ENCODE data around the gene PID1. TPM values are rescaled to one million over a fixed set of nuclear protein-coding genes. Genes with fewer than 3 reads are reported as not detected.

The PID1 gene
- polyA plus RNA-seq, 4 donors, result 4.8 to 8.9 (median 7.3) TPM

DNA sequence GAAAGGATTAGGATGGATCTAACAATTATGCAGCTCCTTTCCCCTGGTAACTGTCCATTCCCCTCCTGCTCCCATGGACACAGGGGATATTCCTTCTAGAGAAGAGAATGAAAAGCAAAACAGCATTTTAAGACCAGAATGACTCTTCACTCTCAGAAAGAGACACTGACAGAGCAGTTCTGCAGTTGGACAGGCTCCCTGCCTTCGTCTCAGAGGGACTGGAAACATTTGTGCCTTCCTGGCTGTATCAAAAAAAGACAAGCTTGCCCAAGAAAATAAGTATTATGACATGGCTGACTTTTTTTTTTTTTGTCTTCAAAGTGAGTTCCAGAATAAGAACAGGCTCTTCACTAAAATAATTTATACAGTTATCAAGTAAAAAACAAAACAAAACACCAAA lies 9.5 kb downstream of the PID1 start:
- no peak for DNase-seq (ENCODE audit: low read depth in 4 of 4, low spot score in 2 of 4)

DNA sequence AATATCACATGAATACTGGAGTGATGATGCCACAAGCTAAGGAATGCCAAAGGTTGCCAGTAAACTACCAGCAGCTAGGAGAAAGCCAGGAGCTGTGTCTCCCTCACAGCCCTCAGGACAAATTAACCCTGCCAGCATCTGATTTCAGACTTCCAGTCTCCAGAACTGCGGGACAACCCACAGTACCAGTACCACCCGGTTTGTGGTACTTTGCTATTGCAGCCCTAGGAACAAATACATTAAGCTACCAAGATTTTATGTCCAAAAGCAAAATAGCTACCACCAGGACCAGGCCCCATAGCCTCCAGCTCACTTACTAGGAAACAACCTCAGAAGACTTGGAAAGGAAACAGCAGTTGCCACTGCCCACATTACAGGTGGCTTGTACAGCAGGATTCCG lies 10.0 kb downstream of the PID1 start:
- no peak for DNase-seq (ENCODE audit: low read depth in 4 of 4, low spot score in 2 of 4)

DNA sequence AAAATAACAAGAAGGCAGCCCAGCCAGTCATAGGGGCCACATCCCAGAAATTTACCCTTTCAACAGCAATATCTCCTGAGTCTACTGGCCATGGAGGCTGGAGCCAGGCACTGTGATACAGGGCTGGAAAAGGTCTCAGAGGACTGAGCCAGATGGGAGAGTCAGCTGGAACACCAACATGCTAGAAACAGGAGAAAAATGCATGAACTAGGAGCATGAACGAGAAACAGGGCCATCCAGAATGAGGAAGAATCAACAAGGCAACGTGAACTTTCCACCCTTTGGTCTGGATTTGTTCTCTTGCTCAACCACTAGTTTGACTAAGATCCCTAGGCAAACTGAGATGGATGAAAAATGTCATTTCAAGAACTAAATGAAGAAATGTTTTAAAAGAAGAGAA lies 13.1 kb downstream of the PID1 start:
- DNase-seq (ENCODE audit: low read depth in 4 of 4, low spot score in 2 of 4), result no peak

DNA sequence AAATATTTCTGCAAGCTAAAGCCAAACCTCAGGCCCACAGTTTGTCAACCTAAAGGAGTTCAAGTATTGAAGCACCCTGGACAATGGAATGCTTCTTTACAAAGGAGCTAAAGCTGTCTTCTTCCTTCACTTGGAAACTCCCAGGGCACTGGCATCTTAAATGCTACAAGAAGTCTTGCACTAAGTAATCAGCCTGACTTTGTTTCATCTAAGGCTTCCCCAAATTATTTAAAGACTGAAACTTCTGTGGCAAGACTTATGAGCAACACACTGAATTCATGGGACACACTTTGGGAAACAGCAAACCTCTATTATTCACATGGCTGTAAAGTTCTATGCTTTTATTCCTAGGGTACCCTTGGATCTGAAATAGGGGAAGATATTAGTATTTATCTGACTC lies 14.7 kb downstream of the PID1 start:
- DNase-seq (ENCODE audit: low read depth in 4 of 4, low spot score in 2 of 4), result no peak

DNA sequence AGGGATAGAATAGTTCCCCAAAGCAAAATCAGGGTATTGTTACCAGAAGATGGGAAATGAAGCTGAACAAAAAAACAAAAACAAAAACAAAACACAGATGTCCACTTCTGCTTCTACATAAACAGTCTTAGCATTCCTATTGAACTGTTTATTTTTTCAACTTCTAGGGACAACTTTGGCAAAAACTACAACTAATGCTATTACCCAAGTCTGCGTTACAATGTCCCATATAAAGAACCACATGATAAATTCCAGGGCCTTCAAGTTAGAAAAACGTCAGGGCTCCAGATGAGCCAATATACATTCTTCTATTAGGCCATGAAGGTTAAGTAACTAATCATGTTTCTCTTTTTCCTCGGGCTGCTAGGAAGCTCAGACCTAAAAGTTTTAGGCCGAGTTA lies 16.9 kb downstream of the PID1 start:
- DNase-seq (ENCODE audit: low read depth in 4 of 4, low spot score in 2 of 4), result no peak

DNA sequence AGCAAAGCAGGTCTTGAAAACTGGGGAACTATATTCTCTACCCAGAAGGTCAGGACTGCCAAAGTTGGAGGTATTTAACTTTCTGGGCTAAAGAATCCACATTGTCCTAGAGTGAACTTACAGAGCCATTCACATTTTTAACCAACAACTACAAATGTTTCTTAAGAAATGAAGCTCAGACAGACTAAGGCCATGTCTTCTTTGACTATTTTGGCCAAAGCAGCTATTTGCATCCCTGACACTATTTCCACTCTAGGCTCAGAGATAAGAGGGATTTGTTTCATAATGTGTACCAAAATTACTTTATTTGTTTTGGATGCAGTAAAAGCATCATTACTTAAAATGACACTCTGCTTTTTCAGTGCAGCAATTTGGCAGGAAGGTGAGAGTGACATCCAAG lies 18.1 kb downstream of the PID1 start:
- DNase-seq (ENCODE audit: low read depth in 4 of 4, low spot score in 2 of 4), result no peak

DNA sequence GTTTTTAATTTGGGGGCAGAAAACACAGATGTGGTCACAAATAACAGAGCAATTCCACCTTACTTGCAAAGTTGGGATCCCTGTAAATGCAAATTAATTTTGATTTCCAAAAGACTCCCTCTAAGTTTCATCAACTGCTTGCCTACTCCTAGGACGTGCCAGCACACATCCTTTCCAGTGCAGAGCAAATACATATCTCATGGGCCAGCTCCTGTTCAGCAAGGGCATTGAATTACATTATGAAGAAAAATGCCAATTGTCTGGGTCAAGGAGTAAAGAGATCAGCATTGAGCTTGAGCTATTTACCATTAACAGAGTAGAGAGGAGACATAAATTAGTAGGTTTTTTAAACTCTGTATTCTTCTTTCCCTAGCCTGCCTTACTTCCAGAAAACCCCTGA lies 18.8 kb downstream of the PID1 start:
- DNase-seq (ENCODE audit: low read depth in 4 of 4, low spot score in 2 of 4), result no peak

DNA sequence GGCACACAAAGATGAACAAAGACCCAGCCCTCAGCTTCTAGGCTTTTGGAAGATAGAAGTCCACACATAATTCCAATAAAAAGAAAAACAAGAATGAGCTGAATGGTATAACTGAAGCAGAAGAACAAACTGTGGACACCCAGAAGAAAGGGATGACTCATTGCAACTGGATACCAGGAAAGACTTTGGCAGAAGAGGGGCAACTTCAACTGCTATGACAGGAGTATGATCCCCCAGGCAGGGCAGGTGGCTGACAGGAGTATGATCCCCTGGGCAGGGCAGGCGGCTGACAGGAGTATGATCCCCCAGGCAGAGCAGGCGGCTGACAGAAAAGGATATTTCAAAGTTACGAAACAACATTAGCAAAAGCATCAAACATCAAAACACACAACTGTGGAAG lies 21.6 kb downstream of the PID1 start:
- no peak for DNase-seq (ENCODE audit: low read depth in 4 of 4, low spot score in 2 of 4)

DNA sequence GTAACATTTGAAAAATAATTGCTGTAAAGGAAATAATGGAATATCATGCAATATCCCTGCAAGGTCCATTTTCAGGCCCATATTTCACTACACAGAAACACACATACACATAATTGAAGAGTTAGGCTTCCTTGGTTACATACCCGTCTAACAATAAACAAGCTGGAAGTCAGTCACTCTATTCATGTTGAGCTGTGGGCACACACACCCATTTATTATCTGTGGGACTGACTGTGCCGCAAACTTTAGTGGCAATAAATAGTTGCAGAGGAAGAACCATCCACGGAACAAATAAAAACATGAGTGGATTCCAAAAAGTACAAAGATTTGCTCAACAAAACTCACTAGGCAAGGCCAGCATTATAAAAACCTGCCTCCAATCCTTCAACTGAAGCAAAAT lies 24.8 kb downstream of the PID1 start:
- no peak for DNase-seq (ENCODE audit: low read depth in 4 of 4, low spot score in 2 of 4)

DNA sequence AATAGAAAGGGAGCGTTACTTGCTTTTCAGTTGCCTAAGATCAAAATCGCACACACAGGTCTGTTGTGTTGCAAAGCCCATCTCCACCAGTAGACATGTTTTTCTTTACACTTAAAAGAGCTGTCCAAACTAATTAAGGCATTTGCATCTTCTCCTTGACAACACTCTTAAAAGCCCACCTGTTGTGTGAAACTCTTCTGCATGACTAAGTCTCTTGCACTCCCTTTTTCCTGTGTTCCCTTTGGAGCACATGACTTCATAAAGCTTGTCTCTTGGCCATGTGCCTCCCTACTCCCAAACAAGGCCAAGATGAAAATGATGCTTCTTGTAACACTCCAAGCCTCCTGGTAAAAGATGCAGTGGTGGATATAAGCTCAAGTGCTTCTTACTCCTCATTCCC lies 26.1 kb downstream of the PID1 start:
- DNase-seq (ENCODE audit: low read depth in 4 of 4, low spot score in 2 of 4), result no peak

DNA sequence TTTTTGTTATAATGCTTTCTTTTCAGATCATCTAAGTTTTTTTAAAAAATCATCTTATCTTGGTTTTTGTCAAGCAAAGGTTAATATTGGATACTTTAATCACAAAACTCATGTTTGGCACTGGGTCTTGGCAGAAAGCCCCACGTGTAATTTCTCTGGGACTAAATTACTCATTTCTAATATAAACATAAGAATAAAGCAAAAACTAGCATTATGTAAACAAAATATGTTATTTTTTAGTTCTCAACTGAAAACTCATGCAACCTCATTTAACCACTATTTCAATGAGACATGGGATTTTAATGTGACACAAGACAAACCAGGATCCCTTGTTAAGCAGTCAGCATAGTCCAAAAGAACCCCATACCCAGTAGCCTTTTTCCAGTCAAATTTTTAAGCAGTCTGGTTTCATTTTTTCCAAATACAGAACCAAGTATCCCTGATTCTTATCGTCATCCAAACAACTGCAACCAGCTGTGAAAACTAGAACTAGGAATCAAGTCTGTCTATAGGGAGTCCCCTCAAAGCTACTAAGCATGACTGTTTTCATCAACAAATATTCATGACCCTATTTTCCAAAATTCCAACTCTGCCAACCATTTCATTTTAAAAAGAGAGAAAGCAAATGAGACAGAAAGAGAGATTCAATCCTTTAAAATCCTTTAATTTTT lies 27.1 kb downstream of the PID1 start:
- DNase-seq (ENCODE audit: low read depth in 4 of 4, low spot score in 2 of 4), result no peak

DNA sequence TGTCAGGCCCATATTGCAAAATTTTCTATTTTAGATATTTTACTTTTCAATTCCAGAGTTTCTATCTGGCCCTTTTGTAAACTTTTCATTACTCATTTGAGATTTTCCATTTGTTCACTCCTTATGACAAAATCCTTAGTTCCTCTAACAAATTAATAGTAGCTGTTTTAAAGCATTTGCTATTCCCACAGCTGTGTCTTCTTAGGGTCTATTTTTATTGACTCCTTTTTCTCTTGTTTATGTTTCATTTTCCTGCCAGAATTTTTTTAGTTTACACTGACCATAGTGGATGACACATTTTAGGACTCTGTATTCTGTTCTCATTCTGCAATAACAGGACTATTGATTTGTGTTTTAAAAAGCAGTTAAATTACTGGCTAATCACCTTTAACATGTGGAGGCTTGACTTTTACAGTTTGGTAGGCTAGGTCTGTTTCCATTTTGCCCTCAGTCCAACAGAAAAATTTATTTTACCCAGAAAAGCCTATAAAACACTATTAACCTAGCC lies 30.0 kb downstream of the PID1 start:
- no peak for DNase-seq (ENCODE audit: low read depth in 4 of 4, low spot score in 2 of 4)

DNA sequence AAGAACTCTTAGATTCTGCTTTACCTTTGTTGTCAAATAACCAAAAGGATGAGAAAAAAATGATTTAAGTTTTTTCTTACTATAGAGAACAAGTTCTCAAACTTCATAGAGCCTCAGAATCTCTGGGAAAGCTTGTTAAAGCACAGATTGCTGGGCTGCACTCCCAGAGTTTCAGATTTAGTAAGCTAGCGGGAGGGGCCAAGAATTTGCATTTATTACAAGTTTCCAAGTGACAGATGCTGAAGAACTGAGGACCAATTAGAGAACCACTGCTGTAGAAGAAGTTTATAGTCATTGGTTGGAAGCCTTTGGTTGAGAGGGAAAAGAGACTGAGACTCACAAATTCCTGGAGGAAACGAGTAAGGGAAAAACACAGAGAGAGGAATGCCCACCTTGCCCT lies 32.1 kb downstream of the PID1 start:
- DNase-seq (ENCODE audit: low read depth in 4 of 4, low spot score in 2 of 4), result no peak

DNA sequence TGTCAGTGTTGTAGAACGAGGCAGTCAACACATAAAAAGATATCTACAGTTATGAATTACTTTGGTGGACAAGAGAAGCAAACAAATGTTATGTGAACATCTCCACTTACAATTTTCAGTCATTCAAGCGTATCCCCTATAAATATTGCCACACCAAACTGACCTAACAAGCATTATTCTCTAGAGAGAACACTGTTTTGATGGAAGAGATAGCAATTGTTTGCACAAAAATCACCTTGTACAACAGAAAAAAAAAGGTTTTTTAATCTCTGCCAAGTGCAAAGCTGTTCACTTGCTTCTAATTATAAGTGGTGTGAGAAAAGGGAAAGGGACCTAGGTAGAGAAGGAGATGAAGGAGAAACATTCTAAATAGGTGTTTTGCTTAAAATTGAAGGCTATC lies 33.8 kb downstream of the PID1 start:
- no peak for DNase-seq (ENCODE audit: low read depth in 4 of 4, low spot score in 2 of 4)

DNA sequence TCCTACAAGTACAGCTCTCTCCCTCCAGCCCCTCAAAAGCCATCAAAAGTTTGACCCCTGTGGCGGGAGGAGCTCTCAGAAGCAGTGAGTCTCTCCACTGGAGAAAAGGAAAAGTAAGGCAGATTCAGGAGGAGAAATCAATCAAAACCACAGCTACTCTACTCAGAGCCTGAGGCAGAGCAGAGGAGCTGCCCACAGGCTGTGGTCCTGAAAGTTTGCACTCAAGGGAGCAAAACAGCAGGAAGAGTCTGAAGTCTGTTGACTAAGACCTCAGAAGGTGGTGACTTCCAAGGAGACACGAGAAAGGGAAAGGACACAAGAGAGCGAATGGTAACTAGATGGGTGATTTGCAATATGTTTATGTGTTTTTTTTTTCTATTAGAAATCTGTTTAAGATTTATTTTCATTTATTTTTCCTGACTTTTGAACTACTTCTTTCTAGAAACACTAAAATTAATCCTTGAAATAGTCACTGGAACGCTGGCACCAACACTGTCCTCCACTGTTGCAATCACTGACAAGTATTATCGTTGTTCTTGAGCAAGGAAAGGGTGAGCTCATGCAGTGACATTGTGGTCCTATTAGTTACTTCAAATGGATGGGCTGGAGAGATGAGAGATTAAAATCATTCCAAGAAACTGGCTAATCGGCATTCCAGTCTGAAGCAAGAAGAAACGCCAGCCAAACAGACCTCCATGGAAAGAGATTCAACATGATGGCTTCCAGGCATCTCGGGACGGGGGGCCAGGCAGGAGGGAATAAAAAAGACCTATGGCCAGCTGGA lies 35.8 kb downstream of the PID1 start:
- DNase-seq (ENCODE audit: low read depth in 4 of 4, low spot score in 2 of 4), result no peak

DNA sequence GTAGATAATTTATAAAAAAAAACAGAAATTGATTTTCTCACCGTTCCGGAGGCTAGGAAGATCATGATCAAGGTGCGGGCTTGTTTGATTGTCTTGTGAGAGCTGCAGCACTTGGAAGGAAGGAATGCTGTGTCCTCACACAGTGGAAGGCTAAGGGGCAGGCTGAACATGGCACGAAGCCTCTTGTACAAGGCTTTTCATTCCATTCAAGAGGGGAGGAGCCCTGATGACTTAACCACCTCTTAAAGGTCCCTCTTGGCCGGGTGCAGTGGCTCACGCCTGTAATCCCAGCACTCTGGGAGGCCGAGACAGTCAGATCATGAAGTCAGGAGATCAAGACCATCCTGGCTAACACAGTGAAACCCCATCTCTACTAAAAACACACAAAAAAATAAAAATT lies 39.2 kb downstream of the PID1 start:
- DNase-seq (ENCODE audit: low read depth in 4 of 4, low spot score in 2 of 4), result no peak

DNA sequence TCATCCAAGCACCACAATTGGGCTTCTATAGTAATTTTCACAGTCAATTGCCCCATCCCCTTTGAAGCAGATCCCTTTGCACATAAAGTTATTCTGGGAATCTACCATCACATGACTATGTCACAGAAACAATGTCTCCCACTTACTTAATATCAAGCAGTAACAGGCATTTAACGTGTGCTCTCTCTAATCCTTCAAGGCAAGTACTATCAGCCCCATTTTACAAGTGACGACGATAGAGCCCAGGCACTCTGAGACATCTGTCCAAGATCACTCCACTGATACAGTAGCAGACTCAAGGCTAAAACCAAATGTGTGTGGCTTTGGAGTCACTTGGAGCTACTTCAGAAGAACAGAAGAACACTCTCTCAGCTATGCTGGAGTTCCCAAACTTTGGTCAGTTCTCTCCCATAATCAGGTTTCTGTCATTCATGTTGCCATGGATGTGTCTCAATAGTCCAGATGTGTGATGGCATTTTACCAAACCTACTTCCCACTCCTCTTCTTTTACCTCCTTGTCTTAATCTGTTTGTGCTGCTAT lies 39.7 kb downstream of the PID1 start:
- DNase-seq (ENCODE audit: low read depth in 4 of 4, low spot score in 2 of 4), result no peak

DNA sequence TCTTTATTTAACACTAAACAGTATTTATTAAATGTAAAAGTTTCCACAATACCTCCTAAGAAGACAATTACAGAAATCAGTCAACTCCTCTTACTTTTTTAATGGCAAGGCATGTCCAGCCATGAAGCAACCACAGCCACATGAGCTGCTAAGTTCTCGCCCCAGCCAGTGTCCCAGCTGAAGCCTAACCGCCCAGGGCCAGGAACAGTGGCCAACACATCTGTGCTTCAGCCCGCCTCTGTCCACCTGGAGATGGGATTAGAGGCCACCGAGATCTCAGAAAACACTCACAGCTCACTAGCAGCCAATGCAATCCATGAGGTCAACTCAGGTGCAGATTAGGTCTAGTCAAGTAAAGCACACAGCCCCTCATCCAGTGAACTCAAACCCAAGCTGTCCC lies 40.2 kb downstream of the PID1 start:
- DNase-seq (ENCODE audit: low read depth in 4 of 4, low spot score in 2 of 4), result no peak

DNA sequence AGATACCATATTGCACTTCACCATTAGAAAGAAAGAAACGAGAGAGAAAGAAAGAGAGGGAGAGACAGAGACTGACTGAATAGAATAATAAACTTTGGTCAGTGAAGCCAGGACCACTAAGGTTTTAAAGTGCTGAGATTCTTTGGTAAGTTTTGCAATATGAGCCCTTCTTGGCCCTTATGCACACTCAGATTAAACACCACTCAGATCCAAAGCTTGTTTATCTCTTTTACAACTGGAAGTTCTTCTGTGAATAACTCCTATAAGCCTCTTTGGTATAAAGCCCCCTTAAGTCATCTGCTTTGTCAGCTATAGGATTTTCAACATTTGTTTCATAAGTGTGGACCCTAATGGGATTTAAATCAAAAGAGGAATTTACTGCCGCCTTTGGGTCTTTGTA lies 40.8 kb downstream of the PID1 start:
- DNase-seq (ENCODE audit: low read depth in 4 of 4, low spot score in 2 of 4), result no peak

DNA sequence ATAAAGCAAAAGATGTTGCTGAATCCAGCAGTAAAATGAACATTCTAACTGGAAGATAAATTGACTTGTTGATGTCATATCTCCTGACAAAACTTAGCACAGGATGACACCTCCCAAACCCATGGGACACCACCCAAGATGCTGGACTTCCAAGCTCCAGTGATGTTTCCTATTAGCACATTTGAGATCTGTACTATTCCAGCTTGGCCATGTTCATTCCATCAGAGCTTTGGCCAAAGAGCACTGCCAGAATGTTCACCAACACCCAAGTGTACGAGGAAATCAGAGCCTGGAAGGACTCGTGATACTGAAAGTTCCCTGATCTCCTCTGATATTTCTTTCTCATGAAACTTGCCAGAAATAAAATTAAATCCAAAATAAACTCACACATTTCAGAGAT lies 44.7 kb downstream of the PID1 start:
- DNase-seq (ENCODE audit: low read depth in 4 of 4, low spot score in 2 of 4), result no peak

DNA sequence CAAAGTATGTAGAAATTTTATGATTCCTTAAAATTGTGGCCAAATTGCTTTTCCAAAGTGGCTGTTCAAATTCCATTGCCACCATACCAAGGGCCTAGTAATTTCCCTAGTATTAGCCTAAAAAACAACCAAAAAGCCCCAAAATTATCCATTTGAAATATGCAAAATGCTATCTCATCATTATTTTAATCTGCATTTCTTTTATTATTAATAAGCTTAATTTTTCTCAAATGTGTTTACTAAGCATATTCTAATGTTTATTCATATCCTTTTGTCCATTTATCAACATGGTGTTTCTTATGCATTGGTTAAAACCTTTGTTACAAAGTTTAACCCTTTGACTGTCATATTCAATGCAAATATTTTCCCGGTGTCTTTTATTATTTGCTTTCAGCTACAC lies 48.0 kb downstream of the PID1 start:
- DNase-seq (ENCODE audit: low read depth in 4 of 4, low spot score in 2 of 4), result no peak

DNA sequence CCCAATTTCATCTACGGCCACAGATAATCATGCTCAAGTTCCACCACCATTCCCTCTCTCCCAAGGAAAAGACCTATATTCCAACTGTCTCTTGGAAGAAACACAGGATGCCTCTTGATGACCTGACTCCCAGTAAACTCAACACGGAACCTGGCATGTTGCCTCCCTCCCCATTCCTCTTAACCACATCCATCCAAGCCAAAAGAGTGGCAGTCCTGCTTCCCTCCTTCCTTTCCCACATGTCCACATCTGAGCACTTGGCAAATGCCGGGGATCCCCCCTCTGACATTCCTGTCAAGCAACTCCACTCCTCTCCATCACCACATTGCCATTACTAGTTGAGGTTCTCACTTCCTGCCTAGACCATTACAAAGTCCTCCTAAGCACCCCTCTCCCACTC lies 49.4 kb downstream of the PID1 start:
- DNase-seq (ENCODE audit: low read depth in 4 of 4, low spot score in 2 of 4), result no peak
